NCI-H1417 treated with DMSO at 0.1 percent for 48 hours (cell line): ENCODE results near the gene ZFP90.
"Not testable (repeated sequence)": the region's sequence is repeated elsewhere in the genome, so short reads cannot be mapped to it uniquely, and the experiment has no call there.

Experiments
- DNase-seq: peaks from one replicate; lab custom pipeline; 2025; lab: John Stamatoyannopoulos, UW

The ZFP90 gene

DNA sequence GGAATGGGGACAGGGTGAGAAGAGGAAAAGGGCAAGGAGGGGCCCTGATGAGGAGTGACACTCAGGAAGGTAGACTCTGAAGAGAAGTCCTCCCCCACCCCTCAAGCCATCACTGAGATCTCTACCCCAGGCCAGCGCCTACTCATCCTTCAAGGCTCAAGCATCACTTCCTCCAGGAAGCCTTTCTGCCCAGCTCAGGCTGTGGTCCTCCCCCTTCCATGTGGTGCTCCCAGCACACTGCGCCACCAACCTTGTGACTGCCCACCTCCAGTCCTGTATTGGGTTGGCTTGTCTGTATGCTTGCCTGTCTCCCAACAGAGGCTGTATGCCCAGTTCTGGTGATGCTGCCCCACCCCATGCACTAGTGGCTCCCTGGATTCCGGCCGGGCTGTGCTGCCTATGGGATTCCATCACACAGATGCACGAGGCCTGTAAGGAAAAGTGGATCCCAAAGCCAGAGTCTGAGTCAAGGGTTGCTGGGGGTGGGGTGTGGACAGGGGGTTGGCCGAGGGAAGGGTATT lies 19.8 kb upstream of the ZFP90 start:
- no peak for DNase-seq

DNA sequence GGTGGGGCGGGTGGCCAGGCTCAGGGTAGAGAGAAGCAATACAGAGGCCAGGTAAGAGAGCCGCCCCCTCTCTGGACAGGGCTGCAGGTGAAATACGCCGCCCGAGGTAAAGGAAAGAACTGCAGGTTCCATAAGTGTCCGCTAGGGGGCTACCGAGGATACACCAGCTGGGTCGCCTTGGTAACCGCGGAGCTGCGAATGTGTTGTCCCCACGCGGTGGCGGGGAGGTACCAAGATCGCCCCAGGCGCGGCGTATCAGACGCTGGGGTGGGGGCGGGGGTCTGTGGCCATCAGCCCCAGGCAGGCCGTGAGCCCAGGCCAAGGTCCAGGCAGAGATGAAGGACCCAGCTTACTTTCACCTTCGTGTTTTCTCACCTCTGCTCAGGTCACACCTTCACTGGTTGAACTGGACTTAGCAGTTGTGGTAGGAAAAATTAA lies 18.4 kb upstream of the ZFP90 start:
- DNase-seq: peak; percentile 79

DNA sequence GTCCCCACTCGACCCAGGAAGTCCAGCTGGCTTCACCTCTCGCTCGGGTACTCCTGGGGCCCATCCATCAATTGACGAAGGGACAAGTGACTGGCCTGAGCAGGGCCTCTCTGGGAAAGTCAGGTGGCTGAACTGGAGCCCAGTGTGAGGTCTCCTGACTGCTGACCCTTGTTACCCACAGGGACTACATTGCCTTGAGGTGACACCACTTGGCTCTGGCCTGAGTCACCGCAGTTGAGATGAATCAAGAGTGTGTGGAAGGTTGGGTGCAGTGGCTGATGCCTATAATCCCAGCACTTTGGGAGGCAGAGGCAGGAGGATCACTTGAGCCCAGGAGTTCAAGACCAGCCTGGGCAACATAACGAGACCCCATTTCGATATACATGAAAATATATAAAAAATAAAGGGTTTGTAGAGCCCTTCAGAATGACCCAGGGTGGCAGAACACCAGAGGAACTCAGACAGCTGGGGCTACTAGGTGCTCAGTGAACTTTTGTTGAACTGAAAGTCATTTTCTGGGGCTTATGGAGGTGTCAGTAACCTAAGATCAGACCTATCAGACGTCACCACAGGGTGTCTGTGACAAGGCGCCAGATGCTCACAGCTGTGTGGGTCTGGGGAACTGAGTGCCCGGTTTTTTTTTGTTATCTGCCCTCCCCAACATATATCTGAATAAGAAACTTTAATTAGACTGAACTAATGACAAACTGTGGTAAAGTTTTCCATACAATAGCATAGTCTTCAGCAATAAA lies 14.8 kb upstream of the ZFP90 start:
- no peak for DNase-seq

DNA sequence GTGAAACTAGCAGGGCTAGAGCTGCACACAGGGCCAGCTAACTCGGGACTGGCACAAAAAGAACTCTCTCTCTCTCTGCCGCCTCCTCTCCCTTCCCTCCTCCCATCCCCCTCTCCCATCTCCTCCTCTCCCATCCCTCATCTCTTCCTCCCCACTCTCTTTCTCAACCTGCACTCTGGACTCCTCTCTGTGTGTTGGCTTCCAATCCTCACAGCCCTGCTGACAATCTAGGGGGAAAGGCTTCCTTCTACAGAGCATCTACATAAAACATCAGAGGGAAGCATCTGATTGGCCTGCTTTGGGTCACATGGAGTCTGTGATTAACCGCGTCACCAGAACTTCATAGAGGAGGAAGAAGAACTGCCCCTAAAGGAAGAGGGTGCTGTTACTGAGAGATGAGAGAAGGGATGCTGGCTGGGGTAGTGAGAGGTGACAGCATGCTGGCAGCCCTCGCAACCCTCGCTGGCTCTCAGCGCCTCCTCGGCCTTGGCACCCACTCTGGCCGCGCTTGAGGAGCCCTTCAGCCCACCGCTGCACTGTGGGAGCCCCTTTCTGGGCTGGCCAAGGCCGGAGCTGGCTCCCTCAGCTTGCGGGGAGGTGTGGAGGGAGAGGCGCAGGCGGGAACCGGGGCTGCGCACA lies 12.8 kb upstream of the ZFP90 start:
- DNase-seq: no peak

DNA sequence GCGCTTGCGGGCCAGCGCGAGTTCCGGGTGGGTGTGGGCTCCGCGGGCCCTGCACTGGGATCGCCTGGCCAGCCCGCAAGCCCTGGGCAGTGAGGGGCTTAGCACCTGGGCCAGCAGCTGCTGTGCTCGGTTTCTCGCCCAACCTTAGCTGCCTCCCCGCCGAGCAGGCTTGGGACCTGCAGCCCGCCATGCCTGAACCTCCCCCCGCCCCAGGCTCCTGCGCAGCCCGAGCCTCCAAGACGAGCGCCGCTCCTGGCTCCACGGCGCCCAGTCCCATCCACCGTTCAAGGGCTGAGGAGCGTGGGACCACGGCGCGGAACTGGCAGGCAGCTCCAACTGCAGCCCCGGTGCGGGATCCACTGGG lies 12.3 kb upstream of the ZFP90 start:
- no peak for DNase-seq

DNA sequence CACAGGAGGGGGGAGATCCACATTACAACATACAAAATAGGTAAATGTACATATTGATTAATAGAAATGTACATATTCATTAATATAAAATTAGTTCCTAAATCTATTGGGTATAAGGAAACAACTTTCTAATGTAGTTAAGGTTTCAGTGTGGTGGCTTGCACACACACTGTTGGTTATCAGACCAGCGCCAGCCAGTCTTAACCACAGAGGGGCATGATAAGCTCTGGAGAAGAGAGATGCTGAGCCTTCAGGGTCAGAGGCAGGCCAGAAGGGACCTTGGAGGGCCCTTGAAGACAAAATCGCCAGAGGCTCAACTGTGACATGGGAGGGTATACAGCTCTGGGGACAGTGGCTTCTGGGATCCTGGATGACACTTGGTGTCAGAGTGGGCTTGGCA lies 10.9 kb upstream of the ZFP90 start:
- no peak for DNase-seq

DNA sequence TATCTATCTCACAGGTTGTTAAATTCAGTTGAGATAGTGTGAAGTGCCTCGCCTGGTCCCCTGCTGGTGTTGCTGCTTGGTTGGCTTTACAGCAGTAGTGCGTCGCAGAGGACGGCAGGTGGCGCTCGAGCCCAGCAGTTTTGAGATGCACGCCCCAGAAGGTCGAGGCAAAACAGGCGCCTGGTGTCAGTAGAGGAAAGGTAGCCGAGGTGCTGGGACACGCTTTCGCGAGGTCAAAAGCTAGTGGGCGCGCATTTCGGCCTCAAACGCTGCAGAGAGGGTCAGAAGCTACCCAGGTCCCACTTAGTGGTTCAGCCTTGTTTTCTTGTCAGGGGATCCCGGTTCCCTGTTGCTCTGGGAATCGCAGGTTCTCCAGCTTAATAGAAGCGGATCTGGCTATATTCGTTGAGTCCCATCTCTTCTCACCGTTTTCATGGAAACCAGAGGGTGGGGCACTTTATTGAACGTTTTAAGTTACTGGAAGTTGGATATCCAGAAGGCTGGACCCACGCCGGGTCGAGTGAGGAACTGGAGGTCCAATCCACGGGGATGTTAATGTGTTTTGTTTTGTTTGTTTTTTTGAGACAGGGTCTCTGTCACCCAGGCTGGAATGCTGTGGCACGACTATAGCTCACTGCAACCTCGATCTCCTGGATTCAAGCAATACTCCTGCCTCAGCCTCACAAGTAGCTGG lies 10.3 kb upstream of the ZFP90 start:
- DNase-seq: peak; percentile 66

DNA sequence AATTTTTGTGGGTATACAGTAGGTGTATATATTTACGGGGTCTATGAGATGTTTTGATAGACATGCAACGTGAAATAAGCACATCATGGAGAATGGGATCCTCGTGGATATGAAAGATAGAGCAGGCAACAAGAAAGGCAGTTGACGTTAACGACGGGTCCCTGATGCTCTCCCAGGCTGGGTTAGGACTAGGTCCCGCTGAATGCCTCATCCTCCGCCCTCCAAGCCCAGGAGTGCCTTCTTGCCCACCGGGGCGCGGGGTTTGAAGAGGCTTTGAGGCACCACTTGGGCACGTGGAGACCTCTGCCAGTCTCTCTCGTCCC lies 9.5 kb upstream of the ZFP90 start:
- DNase-seq: no peak

DNA sequence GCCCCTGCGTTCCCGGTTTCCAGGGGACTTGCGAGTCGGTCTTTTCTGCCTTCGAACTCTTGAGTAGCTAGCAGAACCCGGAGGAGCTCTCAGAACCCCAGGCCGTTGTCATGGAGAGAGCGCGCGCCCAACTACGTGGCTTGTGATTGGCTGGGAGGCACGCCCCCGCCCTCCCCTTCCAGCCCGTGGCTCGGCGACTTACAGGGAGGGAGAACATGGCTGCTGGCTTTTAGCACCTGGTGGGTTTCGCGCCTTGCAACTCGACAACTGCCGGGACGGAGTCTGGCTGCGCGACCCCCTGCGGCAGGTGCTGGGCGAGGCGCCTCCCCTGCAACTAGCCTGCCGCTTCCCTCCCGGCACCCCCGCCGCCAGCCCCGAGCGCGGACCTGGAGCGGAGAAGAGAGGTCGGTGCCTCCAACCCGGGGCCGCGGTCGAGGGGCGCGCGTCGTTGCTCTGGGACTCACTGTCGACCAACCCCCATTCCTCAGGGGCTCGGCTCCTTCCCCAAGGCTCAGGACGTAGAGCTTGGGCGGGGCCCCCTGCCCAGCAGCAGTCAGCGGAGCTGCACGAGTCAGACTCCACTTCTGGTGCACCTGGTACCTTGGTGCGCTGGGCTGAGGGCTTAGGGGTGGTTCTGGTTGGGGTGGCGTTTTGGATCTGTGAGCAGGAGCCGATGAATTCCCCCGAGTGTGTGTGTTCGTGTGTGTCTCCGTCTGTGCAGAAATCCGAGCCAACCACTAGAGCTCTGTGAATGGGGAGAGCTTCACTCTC lies 9.0 kb upstream of the ZFP90 start:
- DNase-seq: peak; percentile 53

DNA sequence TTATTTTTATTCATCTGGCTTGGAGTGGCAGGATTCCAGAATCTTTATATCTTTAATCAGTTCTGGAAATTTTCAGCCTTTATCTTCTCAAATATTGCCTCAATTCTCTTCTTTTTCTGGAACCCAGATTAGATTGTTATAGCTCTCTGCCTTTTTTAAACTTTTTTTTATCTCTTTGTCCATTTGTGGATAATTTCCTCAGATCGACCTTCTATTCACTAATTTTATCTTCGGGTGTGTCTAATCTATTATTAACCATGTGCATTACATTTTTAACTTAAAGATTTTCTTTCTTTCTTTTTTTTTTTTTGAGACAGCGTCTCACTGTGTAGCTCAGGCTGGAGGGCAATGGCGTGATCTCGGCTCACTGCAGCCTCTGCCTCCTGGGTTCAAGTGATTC lies 5.2 kb upstream of the ZFP90 start:
- no peak for DNase-seq

DNA sequence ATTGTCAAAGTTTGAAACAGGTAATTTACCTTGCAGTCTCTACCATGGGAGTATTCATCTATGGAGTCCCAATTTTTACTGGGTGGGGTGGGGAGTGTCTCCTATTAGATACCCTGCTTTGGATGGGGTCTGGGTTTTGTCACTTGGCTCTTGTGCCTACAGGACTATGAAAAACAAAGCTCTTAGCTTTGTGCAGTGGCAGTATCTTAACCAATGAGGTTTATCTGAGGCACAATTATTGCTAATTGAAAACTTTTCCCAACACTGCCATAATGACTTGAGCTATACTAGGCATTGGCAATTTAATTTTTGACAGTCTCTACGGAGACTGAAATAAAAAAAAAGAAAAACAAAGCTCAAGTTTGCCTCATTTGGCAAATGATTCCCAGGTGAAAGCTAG lies 3.8 kb upstream of the ZFP90 start:
- DNase-seq: no peak

DNA sequence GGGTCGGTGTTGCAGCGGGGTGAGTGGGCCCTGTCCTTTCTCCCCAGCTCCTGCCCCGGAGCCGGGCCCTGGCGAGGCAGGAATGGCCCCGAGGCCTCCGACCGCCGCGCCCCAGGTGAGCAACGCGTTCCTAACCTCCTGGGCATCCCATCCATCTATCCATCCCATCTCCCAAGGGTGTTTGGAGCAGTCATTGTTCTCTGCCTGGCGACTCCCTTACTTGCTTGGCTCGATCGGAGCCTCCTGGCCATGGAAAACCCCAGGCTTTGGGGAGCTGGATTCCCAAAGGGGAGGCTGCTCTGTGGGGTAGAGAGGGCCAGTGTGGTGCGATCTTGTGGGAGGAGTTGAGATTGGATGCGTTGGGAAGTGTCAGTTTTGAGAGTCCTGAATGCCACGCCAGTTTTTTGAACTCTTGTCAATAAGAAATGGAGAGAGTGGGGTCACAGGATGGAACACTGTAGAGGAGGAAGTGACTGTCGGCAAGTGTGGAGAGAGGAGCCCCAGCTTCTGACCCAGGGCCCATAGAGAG lies 684 bp downstream of the ZFP90 start:
- no peak for DNase-seq

DNA sequence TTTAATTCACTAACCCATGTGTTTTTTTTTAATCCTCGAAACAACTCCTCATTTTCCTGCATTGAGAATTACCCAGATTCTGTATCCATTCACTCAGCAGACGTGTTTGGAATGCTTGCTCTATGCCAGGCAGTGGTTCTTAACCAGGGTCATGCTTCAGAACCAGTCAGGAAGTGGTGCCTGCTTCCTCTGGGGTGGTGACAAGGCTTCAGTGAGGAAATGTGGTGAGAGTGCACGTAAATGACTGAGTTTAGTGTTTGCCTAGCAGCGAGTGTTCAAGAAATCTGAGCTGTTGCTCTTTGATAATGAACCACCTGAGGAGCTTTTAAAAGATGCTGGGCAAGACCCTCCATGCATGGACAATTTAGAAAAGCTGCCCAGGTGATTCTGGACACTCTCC lies 9.9 kb downstream of the ZFP90 start:
- no peak for DNase-seq

DNA sequence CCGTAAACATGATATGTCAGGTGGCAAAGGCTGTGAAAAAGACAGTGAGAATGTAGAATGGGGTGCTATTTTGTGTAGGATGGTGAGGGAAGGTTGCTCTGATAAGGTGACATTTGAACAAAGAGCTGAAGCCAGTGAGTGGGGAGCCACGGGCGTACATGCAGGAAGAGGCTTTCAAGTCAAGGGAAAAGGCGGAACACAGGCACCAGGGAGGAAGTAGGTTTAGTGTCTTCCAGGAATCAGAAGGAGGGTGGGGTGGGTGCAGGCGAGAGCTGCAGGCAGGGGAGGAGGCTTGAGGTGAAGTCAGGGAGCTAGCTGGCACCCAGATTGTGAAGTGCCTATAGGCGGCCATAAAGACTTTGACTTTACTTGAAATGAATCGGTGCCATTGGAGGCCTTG lies 14.1 kb downstream of the ZFP90 start:
- no peak for DNase-seq

DNA sequence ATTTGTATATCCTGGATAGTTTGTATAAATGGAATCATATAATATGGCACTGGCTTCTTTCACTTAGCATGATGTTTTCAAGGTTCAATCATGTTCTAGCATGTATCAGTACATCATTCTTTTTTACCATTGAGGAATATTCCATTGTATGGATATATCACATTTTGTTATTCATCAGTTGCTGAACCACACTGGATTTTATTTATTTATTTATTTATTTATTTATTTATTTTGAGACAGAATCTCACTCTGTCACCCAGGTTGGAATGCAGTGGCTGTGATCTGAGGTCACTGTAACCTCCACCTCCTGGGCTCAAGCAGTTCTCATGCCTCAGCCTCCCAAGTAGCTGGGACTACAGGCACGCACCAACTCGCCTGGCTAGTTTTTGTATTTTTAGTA lies 21.2 kb downstream of the ZFP90 start:
- not testable (repeated sequence) for DNase-seq

DNA sequence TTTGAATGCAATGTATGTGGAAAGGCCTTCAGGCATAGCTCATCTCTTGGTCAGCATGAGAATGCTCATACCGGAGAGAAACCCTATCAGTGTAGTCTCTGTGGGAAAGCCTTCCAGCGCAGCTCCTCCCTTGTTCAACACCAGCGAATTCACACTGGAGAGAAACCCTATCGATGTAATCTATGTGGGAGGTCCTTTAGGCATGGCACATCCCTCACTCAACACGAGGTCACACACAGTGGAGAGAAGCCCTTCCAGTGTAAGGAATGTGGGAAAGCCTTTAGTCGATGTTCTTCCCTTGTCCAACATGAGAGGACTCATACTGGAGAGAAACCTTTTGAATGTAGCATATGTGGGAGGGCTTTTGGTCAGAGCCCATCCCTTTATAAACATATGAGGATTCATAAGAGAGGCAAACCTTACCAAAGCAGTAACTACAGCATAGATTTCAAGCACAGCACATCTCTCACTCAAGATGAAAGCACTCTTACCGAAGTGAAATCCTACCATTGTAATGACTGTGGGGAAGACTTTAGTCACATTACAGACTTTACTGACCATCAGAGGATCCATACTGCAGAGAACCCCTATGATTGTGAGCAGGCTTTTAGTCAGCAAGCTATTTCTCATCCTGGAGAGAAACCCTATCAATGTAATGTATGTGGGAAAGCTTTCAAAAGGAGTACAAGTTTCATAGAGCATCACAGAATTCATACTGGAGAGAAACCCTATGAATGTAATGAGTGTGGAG lies 24.7 kb downstream of the ZFP90 start:
- DNase-seq: no peak

DNA sequence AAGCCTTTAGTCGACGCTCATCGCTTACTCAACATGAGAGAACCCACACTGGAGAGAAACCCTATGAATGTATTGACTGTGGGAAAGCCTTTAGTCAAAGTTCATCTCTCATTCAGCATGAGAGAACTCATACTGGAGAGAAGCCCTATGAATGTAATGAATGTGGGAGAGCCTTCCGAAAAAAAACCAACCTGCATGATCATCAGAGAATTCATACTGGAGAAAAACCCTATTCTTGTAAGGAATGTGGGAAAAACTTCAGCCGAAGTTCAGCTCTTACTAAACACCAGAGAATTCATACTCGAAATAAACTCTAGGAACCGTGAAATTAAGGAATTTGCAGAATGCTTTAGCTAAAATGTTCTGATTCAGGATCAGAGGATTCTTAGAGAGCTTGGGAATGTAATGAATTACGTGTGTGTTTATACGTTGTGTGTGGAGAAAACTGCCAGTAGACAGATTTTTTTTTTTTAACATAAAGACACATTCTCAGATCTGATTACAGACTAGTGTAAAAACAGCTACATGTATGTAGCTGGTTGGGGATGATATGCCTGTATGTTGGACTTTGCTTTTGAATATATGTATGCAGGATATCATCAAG lies 25.4 kb downstream of the ZFP90 start:
- DNase-seq: no peak

DNA sequence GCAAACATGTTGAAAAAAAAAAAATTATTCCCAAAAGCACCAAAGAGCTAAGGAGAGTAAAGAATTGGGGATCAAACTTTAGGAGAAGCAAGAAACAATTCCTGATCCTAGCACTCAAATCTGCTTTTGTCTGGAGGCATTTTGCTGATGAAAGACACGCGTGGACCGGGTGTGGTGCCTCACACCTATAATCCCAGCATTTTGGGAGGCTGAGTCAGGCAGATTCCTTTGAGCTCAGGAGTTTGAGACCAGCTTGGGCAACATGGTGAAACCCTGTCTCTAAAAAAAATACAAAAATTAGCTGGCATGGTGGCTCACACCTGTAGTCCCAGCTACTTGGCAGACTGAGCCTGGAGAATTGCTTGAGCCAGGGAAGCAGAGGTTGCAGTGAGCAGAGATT lies 35.4 kb downstream of the ZFP90 start:
- DNase-seq: no peak

DNA sequence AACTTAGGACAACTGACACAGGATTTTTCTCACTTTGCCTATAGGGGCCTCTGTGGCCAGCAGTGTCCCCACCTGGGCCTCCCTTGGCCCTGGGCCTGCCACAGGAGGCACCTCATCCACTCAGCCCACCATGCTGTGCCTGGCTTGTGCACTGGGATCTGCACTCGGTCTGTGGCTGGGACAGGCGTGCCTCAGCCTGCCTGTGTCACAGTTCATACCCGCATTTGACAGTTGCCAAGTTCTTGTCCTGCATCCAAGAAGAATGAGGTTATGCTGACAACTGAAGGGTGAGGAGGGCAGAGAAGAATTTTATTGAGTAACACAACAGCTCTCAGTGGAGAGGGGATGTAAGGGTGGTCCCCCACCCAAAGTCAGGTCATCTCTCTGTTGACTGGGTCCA lies 36.0 kb downstream of the ZFP90 start:
- DNase-seq: no peak

DNA sequence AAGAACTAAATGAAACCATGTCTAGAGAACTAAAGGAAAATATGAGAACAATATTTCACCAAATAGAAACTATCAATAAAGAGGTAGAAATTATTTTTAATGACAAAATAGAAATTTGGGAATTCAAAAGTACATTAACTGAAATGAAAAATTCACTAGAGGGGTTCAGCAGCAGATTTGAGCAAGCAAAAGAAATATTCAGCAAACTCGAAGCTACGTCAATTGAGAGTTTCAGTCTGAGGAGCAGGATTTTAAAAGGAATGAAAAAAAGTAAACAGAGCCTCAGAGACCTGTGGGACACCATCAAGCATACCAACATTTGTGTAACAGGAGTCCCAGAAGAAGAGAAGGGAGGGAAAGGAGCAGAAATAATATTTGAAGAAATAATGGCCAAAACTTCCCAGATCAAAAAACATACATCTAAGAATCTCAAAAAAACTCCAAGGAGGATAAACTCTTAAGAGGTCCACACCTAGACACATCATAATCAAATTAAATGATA lies 38.3 kb downstream of the ZFP90 start:
- DNase-seq: no peak
